IMR-90 (cell line): ENCODE measurements around the gene CAPRIN1. TPM values are rescaled to one million over a fixed set of nuclear protein-coding genes. Genes with fewer than 3 reads are reported as not detected.

Experiments
- ATAC-seq: fragments of 200-7000 bp; cut with Tn5 transposase; 2 replicates; pipeline ENCODE4 v1.9.1; 2020; ENCODE audit warnings: low read depth, mild to moderate bottlenecking, moderate library complexity
- BruUV-seq: library from RNA; stranded (reverse); fragments of 400-500 nt; replicated peaks from 2 replicates; lab custom pipeline; 2021; lab: Mats Ljungman, UMichigan
- CTCF ChIA-PET: fragments of 300-600 bp; formaldehyde crosslinking; extraction: SDS; loops from one replicate; lab custom pipeline; 2021; ENCODE audit warnings: antibody characterized with exemption; lab: Yijun Ruan, JAX
- POLR2A ChIA-PET: fragments of 300-600 bp; sonication (Branson Sonifier 250); formaldehyde crosslinking; loops from one replicate; lab custom pipeline; 2022; ENCODE audit warnings: antibody characterized with exemption; ENCODE audit not compliant: unreplicated experiment; lab: Charles Lee
- DNase-seq: peaks from one replicate; pipeline ENCODE4 v3.0.0; 2013
- H2AFZ ChIP-seq: replicated peaks from 2 replicates; pipeline ENCODE3; 2013; ENCODE audit warnings: low read length, mild to moderate bottlenecking; ENCODE audit not compliant: poor library complexity
- H2AK5ac ChIP-seq: 2 replicates; pipeline ENCODE4 v1.6.1; 2013; ENCODE audit warnings: low read depth, low read length, inconsistent platforms
- H2AK9ac ChIP-seq: replicated peaks from 2 replicates; pipeline ENCODE3; 2013; ENCODE audit warnings: mild to moderate bottlenecking, low read depth, low read length, moderate library complexity; ENCODE audit not compliant: poor library complexity
- H2BK120ac ChIP-seq: 2 replicates; pipeline ENCODE4 v1.6.1; 2013; ENCODE audit warnings: low read depth, low read length, inconsistent platforms
- H2BK15ac ChIP-seq: 3 replicates; pipeline ENCODE4 v1.6.1; 2013; ENCODE audit warnings: low read depth, low read length, inconsistent platforms
- H2BK20ac ChIP-seq: 2 replicates; pipeline ENCODE4 v1.6.1; 2013; ENCODE audit warnings: low read depth, mild to moderate bottlenecking, inconsistent platforms, low read length, moderate library complexity
- H2BK5ac ChIP-seq: 2 replicates; pipeline ENCODE4 v1.6.1; 2013; ENCODE audit warnings: mild to moderate bottlenecking, low read depth, low read length, inconsistent platforms; ENCODE audit not compliant: poor library complexity, severe bottlenecking
- H3K14ac ChIP-seq: replicated peaks from 2 replicates; pipeline ENCODE4 v1.6.1; 2013; ENCODE audit warnings: low read depth, low read length, inconsistent platforms
- H3K18ac ChIP-seq: 2 replicates; pipeline ENCODE4 v1.6.1; 2013; ENCODE audit warnings: low read depth, low read length, control low read depth
- H3K23ac ChIP-seq: 2 replicates; pipeline ENCODE4 v1.6.1; 2013; ENCODE audit warnings: low read depth, low read length, inconsistent platforms
- H3K27ac ChIP-seq: 2 replicates; pipeline ENCODE4 v1.5.1; 2013; ENCODE audit warnings: mild to moderate bottlenecking, control low read depth, low read length; ENCODE audit not compliant: insufficient read depth
- H3K27me3 ChIP-seq: 2 replicates; pipeline ENCODE4 v1.6.1; 2013; ENCODE audit warnings: low read length; ENCODE audit not compliant: control insufficient read depth, insufficient read depth
- H3K36me3 ChIP-seq: 2 replicates; pipeline ENCODE4 v1.6.1; 2013; ENCODE audit warnings: low read length, mixed read lengths; ENCODE audit not compliant: control insufficient read depth, insufficient read depth
- H3K4ac ChIP-seq: 2 replicates; pipeline ENCODE4 v1.6.1; 2013; ENCODE audit warnings: low read depth, low read length, inconsistent platforms
- H3K4me1 ChIP-seq: 2 replicates; pipeline ENCODE4 v1.6.1; 2013; ENCODE audit warnings: low read length, mixed read lengths; ENCODE audit not compliant: control insufficient read depth, insufficient read depth
- H3K4me2 ChIP-seq: 2 replicates; pipeline ENCODE4 v1.6.1; 2013; ENCODE audit warnings: low read depth, mild to moderate bottlenecking, control low read depth, low read length, moderate library complexity
- H3K4me3 ChIP-seq: 2 replicates; pipeline ENCODE4 v1.5.1; 2013; ENCODE audit warnings: low read depth, mild to moderate bottlenecking, control low read depth, low read length, moderate library complexity; ENCODE audit not compliant: insufficient read depth
- H3K56ac ChIP-seq: 2 replicates; pipeline ENCODE4 v1.6.1; 2013; ENCODE audit warnings: low read length, inconsistent platforms; ENCODE audit not compliant: insufficient read depth; ENCODE audit errors: extremely low read depth
- H3K79me1 ChIP-seq, 2 experiments: 2 replicates each; pipeline ENCODE4 v1.6.1; 2013; ENCODE audit warnings: low read length in 2 of 2, inconsistent platforms in 1 of 2, low read depth in 1 of 2
- H3K9ac ChIP-seq: 2 replicates; pipeline ENCODE4 v1.6.1; 2013; ENCODE audit warnings: low read depth, low read length, control low read depth
- H3K9me1 ChIP-seq: 2 replicates; pipeline ENCODE4 v1.6.1; 2013; ENCODE audit warnings: low read length, inconsistent platforms; ENCODE audit not compliant: insufficient read depth
- H3K9me3 ChIP-seq: 2 replicates; pipeline ENCODE4 v1.6.1; 2013; ENCODE audit warnings: low read length; ENCODE audit not compliant: control insufficient read depth, insufficient read depth
- H4K20me1 ChIP-seq: 2 replicates; pipeline ENCODE4 v1.6.1; 2013; ENCODE audit warnings: low read length, inconsistent platforms; ENCODE audit not compliant: insufficient read depth
- H4K5ac ChIP-seq: 2 replicates; pipeline ENCODE4 v1.6.1; 2013; ENCODE audit warnings: mild to moderate bottlenecking, low read depth, low read length, control low read depth
- H4K8ac ChIP-seq, 2 experiments: 2 replicates each; pipeline ENCODE4 v1.6.1; 2013; ENCODE audit warnings: low read depth in 2 of 2, low read length in 2 of 2, control low read depth in 1 of 2, inconsistent platforms in 1 of 2
- H4K91ac ChIP-seq: 2 replicates; pipeline ENCODE4 v1.6.1; 2013; ENCODE audit warnings: low read depth, low read length, inconsistent platforms; ENCODE audit not compliant: insufficient read depth
- BHLHE40 ChIP-seq: fragments of 150-350 bp; IDR thresholded peaks from 2 replicates; pipeline ENCODE4 v1.6.1; 2016; ENCODE audit warnings: mild to moderate bottlenecking, low read depth, low read length
- CEBPB ChIP-seq: IDR thresholded peaks from 2 replicates; pipeline ENCODE4 v1.6.1; 2012; ENCODE audit warnings: low read depth, low read length, improper control_type of control experiment
- CHD1 ChIP-seq: IDR thresholded peaks from 2 replicates; pipeline ENCODE4 v1.6.1; 2012; ENCODE audit warnings: low read depth, low read length, improper control_type of control experiment
- CTCF ChIP-seq: conservative IDR thresholded peaks from 2 replicates; pipeline ENCODE4 v1.5.1; 2012; ENCODE audit warnings: mild to moderate bottlenecking, low read depth, low read length, improper control_type of control experiment
- ELK1 ChIP-seq: fragments of 150-350 bp; IDR thresholded peaks from 2 replicates; pipeline ENCODE4 v1.6.1; 2016; ENCODE audit warnings: low read depth, mild to moderate bottlenecking, low read length, moderate library complexity, borderline replicate concordance
- FOS ChIP-seq: fragments of 150-350 bp; IDR thresholded peaks from 2 replicates; pipeline ENCODE4 v1.6.1; 2016; ENCODE audit warnings: low read depth, low read length
- MAZ ChIP-seq: IDR thresholded peaks from 2 replicates; pipeline ENCODE4 v1.6.1; 2012; ENCODE audit warnings: low read depth, mild to moderate bottlenecking, low read length, improper control_type of control experiment, moderate library complexity, borderline replicate concordance
- MXI1 ChIP-seq: IDR thresholded peaks from 2 replicates; pipeline ENCODE4 v1.6.1; 2012; ENCODE audit warnings: low read depth, mild to moderate bottlenecking, low read length, moderate library complexity, borderline replicate concordance
- NFE2L2 ChIP-seq: fragments of 150-350 bp; IDR thresholded peaks from 2 replicates; pipeline ENCODE4 v1.6.1; 2016; ENCODE audit warnings: low read depth, mild to moderate bottlenecking, low read length
- POLR2A ChIP-seq: IDR thresholded peaks from 2 replicates; pipeline ENCODE4 v1.6.1; 2012; ENCODE audit warnings: mild to moderate bottlenecking, low read depth, low read length
- RAD21 ChIP-seq: IDR thresholded peaks from 2 replicates; pipeline ENCODE4 v1.6.1; 2012; ENCODE audit warnings: low read length, improper control_type of control experiment
- SMC3 ChIP-seq: fragments of 150-350 bp; IDR thresholded peaks from 2 replicates; pipeline ENCODE4 v1.6.1; 2016; ENCODE audit warnings: low read depth, mild to moderate bottlenecking, antibody characterized with exemption, low read length, moderate library complexity
- WGBS, 2 experiments: methylation state at CpG; one replicate each; pipeline versions ENCODE4 v1.1.5 to v1.1.7; 2013; ENCODE audit warnings: missing lambda C conversion rate in 2 of 2; ENCODE audit not compliant: insufficient read length in 1 of 2; ENCODE audit errors: extremely low coverage in 2 of 2; 5-methylcytosine and 5-hydroxymethylcytosine counted together
- dilution Hi-C: fragments of 300-500 bp; cut with HindIII; formaldehyde crosslinking; loops from one replicate; pipeline ENCODE4 v1.14.3; 2018; ENCODE audit warnings: low sequenced_read_pairs; ENCODE audit not compliant: unreplicated experiment
- in situ Hi-C: fragments of 300-500 bp; cut with MboI; formaldehyde crosslinking; loops from 3 replicates; pipeline ENCODE4 v1.14.3; 2019; ENCODE audit warnings: low sequenced_read_pairs, inconsistent platforms, mixed read lengths
- intact Hi-C: fragments of 100-400 bp; cut with micrococcal nuclease; formaldehyde crosslinking; loops from 2 replicates; pipeline ENCODE4 v1.10.0; 2022
- polyA plus RNA-seq, 3 experiments: library from polyadenylated mRNA; depleted of rRNA; stranded (reverse); fragments of >200 nt; gene quantifications; 2 replicates each; pipeline ENCODE4 v1.2.3, GENCODE V29; 2012; ENCODE audit warnings: low replicate concordance in 1 of 3
- total RNA-seq: library from RNA; depleted of rRNA; stranded (reverse); fragments of >200 nt; gene quantifications from 2 replicates; pipeline ENCODE4 v1.2.3, GENCODE V29; 2012
- TF ChIP-seq, protein P1 (sequence below): fragments of 150-350 bp; IDR thresholded peaks from 2 replicates; pipeline ENCODE4 v1.6.1; 2017; ENCODE audit warnings: mild to moderate bottlenecking, antibody characterized with exemption, low read length, low read depth

The CAPRIN1 gene
- total and polyA plus RNA-seq, 2 of the 4 experiments (the other 2 are of a cell fraction), result 127 to 253 TPM

DNA sequence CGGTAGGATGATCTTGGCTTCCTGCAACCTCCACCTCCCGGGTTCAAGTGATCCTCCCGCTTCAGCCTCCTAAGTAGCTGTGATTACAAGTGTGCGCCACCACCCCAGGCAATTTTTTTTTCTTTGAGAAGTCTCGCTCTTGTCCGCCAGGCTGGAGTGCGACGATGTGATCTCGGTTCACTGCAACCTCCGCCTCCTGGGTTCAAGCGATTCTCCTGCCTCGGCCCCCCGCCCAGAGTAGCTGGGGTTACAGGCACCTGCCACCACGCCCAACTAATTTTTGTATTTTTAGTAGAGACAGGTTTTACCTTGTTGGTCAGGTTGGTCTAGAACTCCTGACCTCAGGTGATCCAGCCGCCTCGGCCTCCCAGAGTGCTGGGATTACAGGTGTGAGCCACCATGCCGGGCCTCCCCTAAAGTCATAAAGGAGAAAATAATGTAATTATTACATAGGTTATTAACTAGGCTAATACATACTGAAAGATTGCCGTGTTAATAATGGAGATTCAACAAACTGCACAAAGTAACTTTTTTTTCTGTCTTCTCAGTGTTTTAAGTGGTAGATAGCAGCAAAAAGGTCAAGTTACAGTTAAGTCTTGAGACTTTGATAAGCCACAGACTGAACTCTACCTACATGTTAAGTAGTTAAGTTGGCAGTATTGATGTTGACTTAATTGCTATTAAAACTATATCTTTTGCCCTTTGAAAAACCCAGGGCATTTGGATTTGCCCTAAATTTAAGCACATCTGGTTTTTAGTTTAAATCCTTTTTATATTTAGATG is 3.9 kb downstream of the CAPRIN1 start (continued):
- TF ChIP-seq, protein P1, sequence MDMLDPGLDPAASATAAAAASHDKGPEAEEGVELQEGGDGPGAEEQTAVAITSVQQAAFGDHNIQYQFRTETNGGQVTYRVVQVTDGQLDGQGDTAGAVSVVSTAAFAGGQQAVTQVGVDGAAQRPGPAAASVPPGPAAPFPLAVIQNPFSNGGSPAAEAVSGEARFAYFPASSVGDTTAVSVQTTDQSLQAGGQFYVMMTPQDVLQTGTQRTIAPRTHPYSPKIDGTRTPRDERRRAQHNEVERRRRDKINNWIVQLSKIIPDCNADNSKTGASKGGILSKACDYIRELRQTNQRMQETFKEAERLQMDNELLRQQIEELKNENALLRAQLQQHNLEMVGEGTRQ, result no peak

DNA sequence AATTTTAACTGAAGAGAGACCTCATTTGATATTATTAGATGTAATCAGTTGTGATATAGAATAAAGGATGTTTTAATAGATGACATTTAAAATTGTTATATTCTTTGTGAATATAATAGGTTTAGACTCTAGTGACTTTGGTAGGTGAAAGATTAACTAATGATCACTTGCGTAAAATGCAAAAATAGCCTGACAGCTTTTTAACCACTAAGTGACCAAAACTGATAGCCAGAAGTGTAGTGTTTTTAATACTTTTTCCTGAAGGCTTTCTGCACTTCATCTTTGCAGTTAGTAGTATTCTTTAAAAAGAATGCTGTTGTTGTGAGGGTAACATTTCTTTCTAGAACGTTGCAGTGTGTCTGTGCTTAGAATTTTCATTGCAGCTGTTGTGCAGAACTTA is 5.1 kb downstream of the CAPRIN1 start:
- Histone ChIP-seq H3K4me1 (peaks cover 8% of the 10 kb centered on the region), H2AK9ac (no peak overlapping the region), H2BK5ac (no peak overlapping the region), H3K79me1 (peaks cover 0 to 7% of the 10 kb centered on the region in 2 experiments; a peak in 2 of 4 replicates), H3K18ac (no peak overlapping the region), H3K23ac (peak overlapping the region; percentile 36; the same call in 1 of the 2 replicates), H3K36me3 (peaks cover 14% of the 10 kb centered on the region), H2AFZ (no peak overlapping the region), H3K9me3 (no peaks in the 10 kb centered on the region), H3K9ac (no peak overlapping the region), H4K20me1 (peaks cover 86% of the 10 kb centered on the region), H3K56ac (no peak overlapping the region), H2BK20ac (no peak overlapping the region), H3K4ac (no peak overlapping the region), H2AK5ac (no peak overlapping the region), H3K4me2 (no peak overlapping the region), H4K8ac (no peak overlapping the region), H2BK120ac (no peak overlapping the region), H4K91ac (no peak overlapping the region), H3K9me1 (no peaks in the 10 kb centered on the region; the same call in 1 of the 2 replicates), H4K5ac (no peak overlapping the region), H3K27ac (no peak overlapping the region), H3K14ac (no peak overlapping the region), H3K4me3 (no peak overlapping the region), H3K27me3 (no peaks in the 10 kb centered on the region), H2BK15ac (no peak overlapping the region)
- no peak for DNase-seq
- intact Hi-C loops, result no loop called here
- no CpG with 5 or more reads among the region's 2 CpGs for WGBS, 2 experiments
- dilution Hi-C loops, result no loop called here
- ATAC-seq, result no peak
- POLR2A ChIA-PET, result interaction anchor here (1.0 kb wide), 1 partner anchor 12 kb away, joined by 4 read pairs; no protein-coding TSS in a partner anchor
- no TSS peak for BruUV-seq
- in situ Hi-C loops, result no loop called here
- TF ChIP-seq SMC3 (no peak), CEBPB (no peak), CTCF (no peak), NFE2L2 (no peak), ELK1 (no peak), POLR2A (no peak), FOS (no peak), CHD1 (no peak), RAD21 (no peak), BHLHE40 (no peak), MXI1 (no peak), MAZ (no peak)
- CTCF ChIA-PET, result no interaction called here
